NCI-H146 (cell line): ENCODE results near the gene TRIM44.

Experiments
- DNase-seq: peaks from one replicate; lab custom pipeline; 2025; lab: John Stamatoyannopoulos, UW

Gene TRIM44

DNA sequence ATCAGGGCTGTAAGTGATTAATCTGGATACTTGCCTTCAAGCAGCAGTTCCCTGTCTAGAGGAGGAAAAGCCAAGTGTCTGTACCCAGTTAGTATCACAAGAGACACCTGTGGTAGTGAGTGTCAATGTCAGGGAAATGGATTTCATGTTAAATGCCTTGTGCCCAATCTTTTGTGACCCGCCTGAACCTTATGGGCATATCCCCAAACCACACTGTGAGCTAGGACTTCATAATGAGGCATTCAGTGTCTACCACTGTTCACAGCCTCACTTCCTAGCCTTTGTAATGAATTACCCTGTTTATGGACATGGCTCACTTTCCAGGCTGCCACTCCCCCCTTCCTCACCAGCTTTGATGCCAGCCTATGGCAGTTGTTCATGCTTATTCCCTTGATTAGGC lies 125.1 kb downstream of the TRIM44 start:
- DNase-seq, result no peak

GRCh38 chr11:35791088-35791958 lies 128.7 kb downstream of the TRIM44 start:
- peak; percentile 83 for DNase-seq

GRCh38 chr11:35792148-35792845 lies 129.7 kb downstream of the TRIM44 start:
- DNase-seq, result no peak

DNA sequence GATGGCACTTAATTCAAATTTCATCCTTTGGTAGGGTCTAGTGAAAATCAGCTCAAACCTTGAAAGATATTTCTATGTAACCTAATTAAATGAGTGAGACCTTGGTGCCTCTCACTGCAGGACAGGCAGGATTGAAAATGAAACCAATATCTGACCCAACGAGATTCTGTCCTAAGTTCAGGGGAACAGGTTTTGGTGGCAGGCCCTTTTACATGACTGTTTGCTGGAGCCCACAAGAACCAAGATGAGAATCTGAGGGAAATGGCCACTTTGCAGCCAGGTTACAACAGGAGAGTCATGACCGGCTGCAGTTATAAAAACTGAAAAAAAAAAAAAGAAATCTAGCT lies 130.2 kb downstream of the TRIM44 start:
- DNase-seq, result no peak

DNA sequence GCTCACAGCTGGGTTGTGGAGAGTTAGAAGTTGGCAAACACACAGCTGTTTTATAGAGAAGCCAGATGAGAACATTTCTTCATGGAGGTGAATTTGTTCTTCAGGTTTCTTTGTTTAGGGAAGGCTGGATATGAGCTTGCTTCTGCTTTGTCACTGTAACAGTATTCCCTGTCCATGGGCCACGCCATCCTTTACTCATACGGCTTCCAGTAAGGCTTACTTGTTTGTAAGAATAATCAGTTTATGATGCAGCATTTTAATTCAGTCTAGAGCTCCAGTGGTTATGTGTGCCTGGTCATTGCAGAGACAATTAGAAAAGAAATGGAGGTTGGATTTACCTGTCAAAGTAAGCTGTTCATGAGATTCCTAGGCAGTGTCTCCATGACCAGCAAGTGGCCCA lies 131.8 kb downstream of the TRIM44 start:
- DNase-seq, result no peak

DNA sequence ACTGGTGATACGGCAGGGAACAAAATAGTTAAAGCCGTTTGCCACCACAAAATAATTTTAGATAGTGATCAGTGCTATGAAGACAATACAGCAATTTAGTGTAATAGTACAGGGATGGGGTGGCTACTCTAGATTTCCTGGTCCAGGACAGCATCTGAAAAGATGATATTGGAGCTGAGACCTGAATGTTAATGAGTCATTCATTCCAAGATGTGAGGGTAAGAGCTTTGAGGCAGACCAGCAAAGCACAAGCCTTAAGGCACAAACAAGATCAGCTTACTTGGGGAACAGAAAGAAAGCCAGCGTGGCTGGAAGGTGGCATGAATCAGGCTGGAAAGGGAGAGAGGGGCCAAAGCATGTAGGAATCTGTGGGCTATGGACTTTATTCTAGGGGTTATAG lies 132.3 kb downstream of the TRIM44 start:
- no peak for DNase-seq

- DNase-seq, result no peak
Observed at GRCh38 chr11:35796562-35796961, 134.0 kb downstream of the TRIM44 start.

- no peak for DNase-seq
Observed at GRCh38 chr11:35798423-35798822, 135.8 kb downstream of the TRIM44 start.

GRCh38 chr11:35798983-35799382 lies 136.4 kb downstream of the TRIM44 start:
- no peak for DNase-seq

GRCh38 chr11:35799655-35800054 lies 137.1 kb downstream of the TRIM44 start:
- no peak for DNase-seq

GRCh38 chr11:35800970-35801953 lies 138.7 kb downstream of the TRIM44 start:
- DNase-seq, result no peak

- no peak for DNase-seq
Observed at GRCh38 chr11:35802221-35802620, 139.6 kb downstream of the TRIM44 start.

GRCh38 chr11:35802672-35803071 lies 140.1 kb downstream of the TRIM44 start:
- no peak for DNase-seq

DNA sequence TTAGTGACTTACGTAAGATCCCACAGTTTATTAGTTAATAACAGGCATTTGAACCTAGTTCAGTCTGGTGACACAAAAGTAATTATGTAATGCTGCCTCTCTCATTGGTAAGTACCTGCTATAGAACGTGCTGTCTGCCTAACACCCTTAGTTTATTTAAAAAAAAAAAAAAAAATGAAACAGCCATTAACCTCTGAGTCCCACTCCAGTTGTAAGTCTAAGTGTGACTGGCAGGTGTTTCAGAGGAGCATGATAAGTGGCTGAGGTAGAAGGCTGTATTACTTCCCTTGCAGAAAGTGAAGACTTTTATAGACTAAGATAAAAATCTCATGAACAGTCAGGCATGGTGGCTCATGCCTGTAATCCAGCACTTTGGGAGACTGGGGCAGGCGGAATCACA lies 140.5 kb downstream of the TRIM44 start:
- no peak for DNase-seq

- no peak for DNase-seq
Observed at GRCh38 chr11:35804451-35805040, 142.0 kb downstream of the TRIM44 start.

DNA sequence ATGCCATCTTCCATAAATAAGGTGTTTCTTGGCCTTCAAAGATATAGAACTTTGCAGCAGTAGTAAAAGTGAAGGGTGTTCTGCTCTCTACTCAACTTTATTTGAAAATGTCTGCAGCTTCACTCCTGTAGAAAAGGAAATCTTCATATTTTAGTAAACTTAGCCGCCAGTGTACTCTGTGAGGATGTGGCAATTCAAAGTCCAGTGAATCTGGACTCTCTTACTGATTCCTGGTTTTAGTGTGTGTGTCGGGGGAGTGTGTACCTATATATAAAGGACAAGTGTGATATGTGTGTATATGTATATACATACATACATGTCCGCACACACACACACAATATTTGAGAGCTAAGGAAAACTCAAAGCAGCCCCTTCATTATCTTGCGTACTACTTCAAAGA lies 147.0 kb downstream of the TRIM44 start:
- no peak for DNase-seq

- DNase-seq, result no peak
Observed at GRCh38 chr11:35810045-35810645, 147.6 kb downstream of the TRIM44 start.

- no peak for DNase-seq
Observed at GRCh38 chr11:35811783-35812182, 149.2 kb downstream of the TRIM44 start.

DNA sequence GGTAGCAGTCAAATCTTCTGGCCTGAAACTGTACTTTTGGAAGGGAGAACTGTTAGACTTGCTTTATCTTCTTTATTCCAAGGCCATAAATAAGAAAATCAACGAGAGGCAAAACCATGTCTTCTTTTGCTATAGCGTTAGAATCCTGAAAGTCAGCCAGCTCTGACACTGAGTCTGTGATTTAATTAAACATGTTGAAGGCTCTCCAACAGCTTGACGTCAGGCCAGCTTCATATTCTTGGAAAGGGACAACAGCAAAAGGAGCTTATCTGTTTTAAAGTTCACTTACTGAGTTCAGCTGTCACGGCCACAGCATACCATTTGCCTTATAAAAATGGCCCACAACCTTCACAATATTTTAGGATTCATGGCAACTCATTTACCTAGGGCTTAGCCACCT lies 150.3 kb downstream of the TRIM44 start:
- no peak for DNase-seq

DNA sequence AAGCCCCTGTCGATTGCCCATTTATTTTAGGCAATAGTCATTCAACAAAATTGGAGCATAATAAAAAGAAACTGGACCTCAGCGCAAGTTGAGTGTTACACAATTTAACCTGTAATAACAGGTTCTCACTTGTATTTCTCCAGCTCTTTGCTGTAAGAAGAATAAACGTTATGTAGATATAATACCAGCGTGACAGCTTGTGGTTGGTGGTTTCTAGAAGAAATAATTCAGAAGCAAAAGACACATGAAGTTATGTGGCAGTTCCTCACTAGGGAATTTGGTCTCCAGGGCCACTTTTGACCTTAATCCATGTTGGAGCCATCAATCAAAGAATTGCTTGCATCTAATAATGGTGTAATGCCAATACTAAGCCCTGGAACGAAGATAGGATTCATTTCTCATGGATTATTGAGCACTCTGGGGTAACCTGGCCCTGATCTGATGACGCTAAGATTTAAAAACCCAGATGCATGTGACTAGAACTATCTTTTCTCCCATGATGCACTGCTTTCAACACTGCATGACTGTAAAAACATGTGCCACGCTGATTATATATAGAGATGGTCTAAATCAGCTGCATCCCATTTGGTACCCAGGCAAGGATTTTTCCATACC lies 151.6 kb downstream of the TRIM44 start:
- no peak for DNase-seq

DNA sequence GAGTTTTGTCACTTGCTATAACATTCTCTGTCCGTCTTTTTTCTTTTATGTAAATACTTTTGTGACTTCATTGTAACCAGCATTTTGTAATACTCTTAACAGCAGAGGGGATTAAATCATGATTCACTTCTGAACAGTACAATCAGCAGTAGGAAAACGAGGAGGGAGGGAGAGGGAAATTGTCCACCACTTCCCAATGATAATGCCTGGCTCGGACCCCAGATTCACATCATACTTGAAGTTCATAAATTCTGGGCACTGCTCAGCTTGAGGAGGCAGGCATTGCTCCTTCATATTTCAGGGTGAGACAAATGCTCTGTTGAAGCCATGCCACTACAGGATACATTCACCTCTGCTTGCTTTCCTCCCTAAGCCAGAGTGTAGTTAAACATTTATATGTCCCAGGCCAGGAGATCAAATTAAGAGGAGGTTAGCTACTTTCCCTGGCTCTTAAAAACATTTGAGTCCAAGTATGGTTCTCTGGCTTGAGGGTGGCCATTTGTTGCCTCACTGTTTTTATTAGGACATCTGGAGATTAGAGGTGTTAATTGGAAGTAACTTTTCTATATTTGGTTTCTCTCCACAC lies 152.2 kb downstream of the TRIM44 start:
- DNase-seq, result no peak
